ENCODE data around the gene HPCAL1.

HPCAL1 gene

GRCh38 chr2:10269711-10270610 lies 32.7 kb upstream of the HPCAL1 start:
- no peak for DNase-seq (ENCODE audit: low read depth)

- no peak for DNase-seq (ENCODE audit: low read depth)
Measured at GRCh38 chr2:10271509-10271908, 31.2 kb upstream of the HPCAL1 start.

- DNase-seq (ENCODE audit: low read depth), result no peak
Measured at GRCh38 chr2:10271946-10272345, 30.8 kb upstream of the HPCAL1 start.

- no peak for DNase-seq (ENCODE audit: low read depth)
Measured at GRCh38 chr2:10272464-10272863, 30.2 kb upstream of the HPCAL1 start.

- no peak for DNase-seq (ENCODE audit: low read depth)
Measured at GRCh38 chr2:10273215-10274175, 29.2 kb upstream of the HPCAL1 start.

- DNase-seq (ENCODE audit: low read depth), result no peak
Measured at GRCh38 chr2:10274376-10274775, 28.3 kb upstream of the HPCAL1 start.

- no peak for DNase-seq (ENCODE audit: low read depth)
Measured at GRCh38 chr2:10274983-10275802, 27.5 kb upstream of the HPCAL1 start.

- no peak for DNase-seq (ENCODE audit: low read depth)
Measured at GRCh38 chr2:10276481-10277292, 26.0 kb upstream of the HPCAL1 start.

- no peak for DNase-seq (ENCODE audit: low read depth)
Measured at GRCh38 chr2:10277293-10278028, 25.2 kb upstream of the HPCAL1 start.

- DNase-seq (ENCODE audit: low read depth), result no peak
Measured at GRCh38 chr2:10278029-10278762, 24.5 kb upstream of the HPCAL1 start.

GRCh38 chr2:10278763-10279471 lies 23.8 kb upstream of the HPCAL1 start:
- no peak for DNase-seq (ENCODE audit: low read depth)

GRCh38 chr2:10279472-10279870 lies 23.2 kb upstream of the HPCAL1 start:
- no peak for DNase-seq (ENCODE audit: low read depth)

- DNase-seq (ENCODE audit: low read depth), result no peak
Measured at GRCh38 chr2:10279946-10280463, 22.7 kb upstream of the HPCAL1 start.

GRCh38 chr2:10281891-10282290 lies 20.8 kb upstream of the HPCAL1 start:
- DNase-seq (ENCODE audit: low read depth), result no peak

- no peak for DNase-seq (ENCODE audit: low read depth)
Measured at GRCh38 chr2:10282611-10283105, 20.0 kb upstream of the HPCAL1 start.

- DNase-seq (ENCODE audit: low read depth), result no peak
Measured at GRCh38 chr2:10283106-10284062, 19.3 kb upstream of the HPCAL1 start.

- no peak for DNase-seq (ENCODE audit: low read depth)
Measured at GRCh38 chr2:10284108-10284870, 18.4 kb upstream of the HPCAL1 start.
